GM18870 (cell line): ENCODE results near the gene ATP2A3.

Experiments used
- ATAC-seq: cut with Tn5 transposase; IDR thresholded peaks from one replicate; pipeline ENCODE4 v1.9.1; 2021; ENCODE audit warnings: moderate library complexity; ENCODE audit not compliant: unreplicated experiment

ATP2A3 gene

GRCh38 chr17:3893003-3893719, 71.1 kb downstream of the ATP2A3 start, which contains the start of gene CAMKK1:
Gene CAMKK1 (minus strand): TSS chr17:3893053. CDS start chr17:3885687, 7,366 bp downstream.
- ATAC-seq, result no peak

GRCh38 chr17:3892095-3892998, 71.9 kb downstream of the ATP2A3 start:
- no peak for ATAC-seq

GRCh38 chr17:3891626-3892094, 72.6 kb downstream of the ATP2A3 start:
- ATAC-seq, result no peak

GRCh38 chr17:3890878-3891219, 73.4 kb downstream of the ATP2A3 start:
- no peak for ATAC-seq

- ATAC-seq, result no peak
Observed at GRCh38 chr17:3890082-3890877, 74.0 kb downstream of the ATP2A3 start.

- ATAC-seq, result no peak
Observed at GRCh38 chr17:3889325-3890012, 74.8 kb downstream of the ATP2A3 start.

- ATAC-seq, result no peak
Observed at GRCh38 chr17:3888343-3889171, 75.7 kb downstream of the ATP2A3 start.

GRCh38 chr17:3887804-3888203, 76.4 kb downstream of the ATP2A3 start:
- no peak for ATAC-seq

- no peak for ATAC-seq
Observed at GRCh38 chr17:3887394-3887793, 76.8 kb downstream of the ATP2A3 start.

- ATAC-seq, result no peak
Observed at GRCh38 chr17:3886776-3887175, 77.5 kb downstream of the ATP2A3 start.

GRCh38 chr17:3885970-3886369, 78.3 kb downstream of the ATP2A3 start:
- ATAC-seq, result no peak

GRCh38 chr17:3885271-3885670, 79.0 kb downstream of the ATP2A3 start:
- ATAC-seq, result no peak

GRCh38 chr17:3884188-3884587, 80.0 kb downstream of the ATP2A3 start:
- ATAC-seq, result no peak

GRCh38 chr17:3882276-3882675, 82.0 kb downstream of the ATP2A3 start:
- ATAC-seq, result no peak

- no peak for ATAC-seq
Observed at GRCh38 chr17:3880983-3881382, 83.3 kb downstream of the ATP2A3 start.

- no peak for ATAC-seq
Observed at GRCh38 chr17:3879591-3880417, 84.4 kb downstream of the ATP2A3 start.

- ATAC-seq, result no peak
Observed at GRCh38 chr17:3879186-3879585, 85.1 kb downstream of the ATP2A3 start.

- ATAC-seq, result no peak
Observed at GRCh38 chr17:3877220-3877619, 87.0 kb downstream of the ATP2A3 start.

GRCh38 chr17:3875317-3875716, 88.9 kb downstream of the ATP2A3 start:
- ATAC-seq, result no peak
